ENCODE data around the gene HNRNPA3. TPM values are rescaled to one million over a fixed set of nuclear protein-coding genes. Genes with fewer than 3 reads are reported as not detected.
A peak's percentile ranks its signal among the peaks of the same experiment; 100 is the strongest.

HNRNPA3 gene
- total and polyA plus RNA-seq, 2 of the 13 experiments (the other 11 are each of a cell fraction or from before 2014, with no cell fraction given), result 73.3 to 97.7 TPM

GRCh38 chr2:177164584-177165052, 48.0 kb upstream of the HNRNPA3 start (continued):
- TF ChIP-seq SMARCE1 (IDR thresholded peaks at IDR 0.05; ENCODE audit: borderline replicate concordance) (no peak), PTBP1 (IDR thresholded peaks at IDR 0.05; ENCODE audit: low read depth, low read length, poor library complexity, severe bottlenecking) (no peak), ZNF772 (CRISPR knock-in tag; IDR thresholded peaks at IDR 0.05) (peak; percentile 45; the same call in 1 of the 2 replicates), ZBTB44 (CRISPR knock-in tag; IDR thresholded peaks at IDR 0.05) (no peak), FOXA3 (CRISPR knock-in tag; IDR thresholded peaks at IDR 0.05) (peak; percentile 60; the same call in 1 of the 2 replicates), MAZ (IDR thresholded peaks at IDR 0.05; ENCODE audit: borderline replicate concordance, low read depth, low read length) (no peak), MAZ (CRISPR knock-in tag; IDR thresholded peaks at IDR 0.05; ENCODE audit: low read depth) (peak; percentile 62), SALL2 (CRISPR knock-in tag; IDR thresholded peaks at IDR 0.05) (0 out of 2 replicates have a peak, but pooled peaks have one; percentile 53), HIVEP1 (CRISPR knock-in tag; IDR thresholded peaks at IDR 0.05) (no peak), ZBTB21 (CRISPR knock-in tag; IDR thresholded peaks at IDR 0.05) (no peak), MED8 (CRISPR knock-in tag; IDR thresholded peaks at IDR 0.05; ENCODE audit: insufficient replicate concordance) (no peak), ZMYM4 (CRISPR knock-in tag; IDR thresholded peaks at IDR 0.05) (peak; percentile 55), AHR (CRISPR knock-in tag; IDR thresholded peaks at IDR 0.05) (peak; percentile 68; the same call in 1 of the 2 replicates), HMGXB4 (CRISPR knock-in tag; IDR thresholded peaks at IDR 0.05; ENCODE audit: borderline replicate concordance in 1 of 2, low read depth in 1 of 2) (peak; percentile 91 to 97), ZNF12 (CRISPR knock-in tag; IDR thresholded peaks at IDR 0.05) (peak; percentile 67; the same call in 1 of the 2 replicates), ZNF362 (CRISPR knock-in tag; IDR thresholded peaks at IDR 0.05; ENCODE audit: borderline replicate concordance) (peak; percentile 89), ZNF543 (CRISPR knock-in tag; IDR thresholded peaks at IDR 0.05) (0 out of 2 replicates have a peak, but pooled peaks have one; percentile 27), PBX2 (CRISPR knock-in tag; IDR thresholded peaks at IDR 0.05) (no peak), ZNF597 (CRISPR knock-in tag; IDR thresholded peaks at IDR 0.05) (no peak), STAT6 (CRISPR knock-in tag; IDR thresholded peaks at IDR 0.05; ENCODE audit: borderline replicate concordance) (0 out of 2 replicates have a peak, but pooled peaks have one; percentile 74)

Data from HepG2 (cell line).